Fibroblast of lung (primary cell): ENCODE results near the gene HERC3. TPM values are rescaled to one million over a fixed set of nuclear protein-coding genes. Genes with fewer than 3 reads are reported as not detected.
A peak's percentile ranks its signal among the peaks of the same experiment; 100 is the strongest.
"Not testable (repeated sequence)": the region's sequence is repeated elsewhere in the genome, so short reads cannot be mapped to it uniquely, and the experiment has no call there.

Source experiments
- DNase-seq, 2 donors: peaks; one replicate each; pipeline versions ENCODE4 v3.0.0 to v3.0.0-alpha.2; 2010; ENCODE audit warnings: low read depth in 2 of 2
- H2AFZ ChIP-seq: 2 replicates; pipeline ENCODE4 v1.5.1; 2012; ENCODE audit warnings: low read length, control low read depth, inconsistent platforms
- H3K27ac ChIP-seq: 2 replicates; pipeline ENCODE4 v1.5.1; 2011; ENCODE audit warnings: low read length, control low read depth; ENCODE audit not compliant: insufficient read depth
- H3K27me3 ChIP-seq: 2 replicates; pipeline ENCODE4 v1.5.1; 2011; ENCODE audit warnings: mild to moderate bottlenecking, low read length; ENCODE audit not compliant: control insufficient read depth, insufficient read depth
- H3K36me3 ChIP-seq: 2 replicates; pipeline ENCODE4 v1.5.1; 2011; ENCODE audit warnings: low read length; ENCODE audit not compliant: control insufficient read depth, insufficient read depth
- H3K4me1 ChIP-seq: 2 replicates; pipeline ENCODE4 v1.5.1; 2011; ENCODE audit warnings: low read length; ENCODE audit not compliant: control insufficient read depth, insufficient read depth; ENCODE audit errors: extremely low read depth
- H3K4me2 ChIP-seq: 2 replicates; pipeline ENCODE4 v1.5.1; 2011; ENCODE audit warnings: low read length, control low read depth; ENCODE audit not compliant: insufficient read depth; ENCODE audit errors: extremely low read depth
- H3K4me3 ChIP-seq, 4 experiments: fragments of 200-600 bp in 1 of 4; sonication (generic) in 1 of 4; replicated peaks in 1 of 4; 2 replicates each; pipeline ENCODE4 v1.5.1; 2011 to 2016; ENCODE audit warnings: low read length in 4 of 4, low read depth in 3 of 4, mild to moderate bottlenecking in 3 of 4, control low read depth in 2 of 4, inconsistent platforms in 1 of 4, mixed read lengths in 1 of 4; ENCODE audit not compliant: insufficient read depth in 1 of 4; ENCODE audit errors: control extremely low read depth in 1 of 4
- H3K79me2 ChIP-seq: 2 replicates; pipeline ENCODE4 v1.5.1; 2012; ENCODE audit warnings: mild to moderate bottlenecking, low read length, inconsistent platforms; ENCODE audit not compliant: control insufficient read depth, insufficient read depth
- H3K9ac ChIP-seq: 2 replicates; pipeline ENCODE4 v1.5.1; 2011; ENCODE audit warnings: mild to moderate bottlenecking, low read length, control low read depth; ENCODE audit not compliant: insufficient read depth
- H3K9me3 ChIP-seq: 2 replicates; pipeline ENCODE4 v1.5.1; 2012; ENCODE audit warnings: low read depth, low read length; ENCODE audit not compliant: control insufficient read depth, insufficient read depth
- H4K20me1 ChIP-seq: 2 replicates; pipeline ENCODE4 v1.5.1; 2011; ENCODE audit warnings: low read length; ENCODE audit not compliant: control insufficient read depth, insufficient read depth; ENCODE audit errors: extremely low read depth
- CTCF ChIP-seq, 2 donors: IDR thresholded peaks in 1 of 2; conservative IDR thresholded peaks in 1 of 2; 1 replicate in 1 of 2; 2 replicates in 1 of 2; pipeline ENCODE4 v1.5.1; 2011 to 2012; ENCODE audit warnings: low read length in 2 of 2, control low read depth in 1 of 2, inconsistent platforms in 1 of 2, low read depth in 1 of 2, mild to moderate bottlenecking in 1 of 2
- EZH2 ChIP-seq: IDR thresholded peaks from 2 replicates; pipeline ENCODE4 v1.5.1; 2012; ENCODE audit warnings: low read length, control low read depth, mild to moderate bottlenecking; ENCODE audit errors: missing control alignments
- polyA plus RNA-seq, 2 donors: library from polyadenylated mRNA; depleted of rRNA in 1 of 2; stranded (reverse) in 1 of 2; unstranded in 1 of 2; fragments of >200 nt; gene quantifications; 2 replicates each; pipeline ENCODE4 v1.2.1, GENCODE V29; 2011 to 2012; ENCODE audit warnings: missing spikeins in 1 of 2
- total RNA-seq: library from RNA; depleted of rRNA; stranded (reverse); fragments of >200 nt; gene quantifications from 2 replicates; pipeline ENCODE4 v1.2.1, GENCODE V29; 2014

The HERC3 gene
- total and polyA plus RNA-seq, 2 donors (not counting 1 experiment from before 2014, with no cell fraction given): 24.5 to 27.6 TPM

GRCh38 chr4:88609387-88609786 lies 17.1 kb downstream of the HERC3 start:
- TF ChIP-seq EZH2: no peak
- no peak for TF ChIP-seq CTCF (conservative IDR thresholded peaks at IDR 0.05 in 1 of 2, IDR thresholded peaks at IDR 0.05 in 1 of 2; ENCODE audit: low read depth in 1 of 2, low read length in 2 of 2)
- H3K9me3 ChIP-seq: no peaks in the 10 kb centered on the region
- H3K4me3 ChIP-seq: no peak overlapping the region
- no peak overlapping the region for H3K27ac ChIP-seq
- H3K79me2 ChIP-seq: peaks cover 3% of the 10 kb centered on the region
- H3K4me1 ChIP-seq: peaks cover 26% of the 10 kb centered on the region
- no peaks in the 10 kb centered on the region for H4K20me1 ChIP-seq
- H2AFZ ChIP-seq: no peak overlapping the region
- H3K4me2 ChIP-seq: no peak overlapping the region
- no peak overlapping the region for H3K9ac ChIP-seq
- peaks cover 4% of the 10 kb centered on the region for H3K36me3 ChIP-seq
- DNase-seq: no peak
- H3K27me3 ChIP-seq: no peaks in the 10 kb centered on the region

- H3K9ac ChIP-seq, H3K36me3 ChIP-seq, H3K4me2 ChIP-seq, H3K4me3 ChIP-seq, DNase-seq, H3K27me3 ChIP-seq, H3K9me3 ChIP-seq, H4K20me1 ChIP-seq, H3K27ac ChIP-seq, H2AFZ ChIP-seq, H3K79me2 ChIP-seq: not testable (repeated sequence)
- H3K4me1 ChIP-seq: peaks cover 26% of the 10 kb centered on the region
Measured at GRCh38 chr4:88609794-88610193, 17.5 kb downstream of the HERC3 start.

GRCh38 chr4:88610771-88611170 lies 18.5 kb downstream of the HERC3 start:
- peaks cover 26% of the 10 kb centered on the region for H3K4me1 ChIP-seq
- peak; percentile 46 to 90 for DNase-seq
- no peak overlapping the region for H3K4me2 ChIP-seq

More at GRCh38 chr4:88610771-88611170, 18.5 kb downstream of the HERC3 start:
- Histone ChIP-seq H2AFZ (peak overlapping the region; percentile 7), H3K27ac (peak overlapping the region; percentile 47), H3K4me3 (no peak overlapping the region), H3K9me3 (no peaks in the 10 kb centered on the region), H3K79me2 (peaks cover 5% of the 10 kb centered on the region), H3K36me3 (peaks cover 4% of the 10 kb centered on the region), H3K9ac (no peak overlapping the region), H3K27me3 (no peaks in the 10 kb centered on the region), H4K20me1 (no peaks in the 10 kb centered on the region)
- TF ChIP-seq EZH2 (no peak), CTCF (conservative IDR thresholded peaks at IDR 0.05 in 1 of 2, IDR thresholded peaks at IDR 0.05 in 1 of 2; ENCODE audit: low read depth in 1 of 2, low read length in 2 of 2) (no peak)
